K562 (cell line): ENCODE measurements around the gene ANKRD45.

Experiments
- CEBPB ChIP-seq: fragments of 450-650 bp; IDR thresholded peaks from 2 replicates; pipeline ENCODE4 v1.6.1; 2016; ENCODE audit warnings: missing genetic modification characterization, missing compliant biosample characterization
- NCOR1 ChIP-seq: fragments of 450-650 bp; IDR thresholded peaks from 2 replicates; pipeline ENCODE4 v1.6.1; 2016; ENCODE audit warnings: mild to moderate bottlenecking, moderate library complexity
- TSHZ1 ChIP-seq: fragments of 250-450 bp; sonication (Bioruptor Pico); IDR thresholded peaks from 2 replicates; pipeline ENCODE4 v1.4.0; 2020; ENCODE audit warnings: mild to moderate bottlenecking, moderate library complexity

DNA sequence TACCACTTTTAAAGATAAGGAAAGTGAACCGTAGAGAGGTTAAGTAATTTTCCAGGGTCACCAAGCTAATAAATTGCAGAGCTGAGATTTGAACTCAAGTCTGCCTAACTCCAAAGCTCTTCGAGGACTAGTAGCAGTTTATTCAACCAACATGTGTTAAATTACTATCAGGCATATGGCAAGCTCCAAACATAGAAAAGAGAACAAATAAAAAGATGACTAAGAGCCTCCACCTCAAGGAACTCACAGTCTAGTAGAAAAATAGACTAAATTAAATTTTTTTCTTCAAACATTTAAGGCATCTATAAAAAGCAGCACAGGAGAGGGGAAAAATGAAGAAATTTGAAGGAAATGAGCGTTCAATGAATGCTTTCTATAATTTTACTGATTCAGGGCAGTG lies 89.0 kb downstream of the ANKRD45 start:
- TF ChIP-seq TSHZ1 (CRISPR knock-in tag) (no peak), CEBPB (tag) (no peak), NCOR1 (no peak)
